GM12878 (cell line): ENCODE data around the gene IL36RN.

ENCODE experiments used
- BACH1 ChIP-seq: fragments of 450-650 bp; IDR thresholded peaks from 2 replicates; pipeline ENCODE4 v1.6.1; 2017; ENCODE audit warnings: mild to moderate bottlenecking, borderline replicate concordance
- BHLHE40 ChIP-seq, 2 experiments: fragments of 450-650 bp in 1 of 2; IDR thresholded peaks; 2 replicates each; pipeline ENCODE4 v1.6.1; 2011 to 2017; ENCODE audit warnings: low read depth in 2 of 2, borderline replicate concordance in 1 of 2, improper control_type of control experiment in 1 of 2, low read length in 1 of 2, mild to moderate bottlenecking in 1 of 2
- EZH2 ChIP-seq: IDR thresholded peaks from 2 replicates; pipeline ENCODE4 v1.6.1; 2012; ENCODE audit warnings: low read depth, mild to moderate bottlenecking, control low read depth, inconsistent platforms, low read length, borderline replicate concordance; ENCODE audit not compliant: control insufficient read depth
- NFXL1 ChIP-seq: fragments of 450-650 bp; IDR thresholded peaks from 2 replicates; pipeline ENCODE4 v1.6.1; 2017; ENCODE audit warnings: antibody characterized with exemption, mild to moderate bottlenecking, borderline replicate concordance
- POLR2A ChIP-seq: IDR thresholded peaks from 2 replicates; pipeline ENCODE4 v1.6.1; 2011; ENCODE audit warnings: low read depth, mild to moderate bottlenecking, low read length
- POLR2AphosphoS5 ChIP-seq: IDR thresholded peaks from 2 replicates; pipeline ENCODE4 v1.6.1; 2011; ENCODE audit warnings: mild to moderate bottlenecking, low read length, inconsistent platforms
- POU2F2 ChIP-seq: IDR thresholded peaks from 3 replicates; pipeline ENCODE4 v1.6.1; 2011; ENCODE audit warnings: low read depth, mild to moderate bottlenecking, low read length, borderline replicate concordance
- STAT3 ChIP-seq: IDR thresholded peaks from 2 replicates; pipeline ENCODE4 v1.6.1; 2011; ENCODE audit warnings: low read depth, low read length, improper control_type of control experiment
- TAF1 ChIP-seq: IDR thresholded peaks from 2 replicates; pipeline ENCODE4 v1.6.1; 2011; ENCODE audit warnings: mild to moderate bottlenecking, low read depth, low read length, borderline replicate concordance
- TF ChIP-seq, protein P1 (sequence below), 3 experiments: IDR thresholded peaks in 2 of 3; conservative IDR thresholded peaks in 1 of 3; 2 replicates each; pipeline ENCODE4 v1.5.1; 2011; ENCODE audit warnings: low read depth in 3 of 3, low read length in 3 of 3, mild to moderate bottlenecking in 3 of 3, control low read depth in 2 of 3, moderate library complexity in 2 of 3, inconsistent platforms in 1 of 3, mixed read lengths in 1 of 3; ENCODE audit not compliant: control insufficient read depth in 2 of 3, insufficient read depth in 1 of 3; ENCODE audit errors: extremely low read depth in 1 of 3
- TF ChIP-seq, protein P2 (sequence below): IDR thresholded peaks from 2 replicates; pipeline ENCODE4 v1.6.1; 2012; ENCODE audit warnings: low read depth, low read length, improper control_type of control experiment
- TF ChIP-seq, protein P3 (sequence below): IDR thresholded peaks from 2 replicates; pipeline ENCODE4 v1.6.1; 2012; ENCODE audit warnings: low read depth, low read length, improper control_type of control experiment
- TF ChIP-seq, protein P4 (sequence below): fragments of 450-650 bp; IDR thresholded peaks from 2 replicates; pipeline ENCODE4 v1.6.1; 2014; ENCODE audit warnings: mild to moderate bottlenecking

DNA sequence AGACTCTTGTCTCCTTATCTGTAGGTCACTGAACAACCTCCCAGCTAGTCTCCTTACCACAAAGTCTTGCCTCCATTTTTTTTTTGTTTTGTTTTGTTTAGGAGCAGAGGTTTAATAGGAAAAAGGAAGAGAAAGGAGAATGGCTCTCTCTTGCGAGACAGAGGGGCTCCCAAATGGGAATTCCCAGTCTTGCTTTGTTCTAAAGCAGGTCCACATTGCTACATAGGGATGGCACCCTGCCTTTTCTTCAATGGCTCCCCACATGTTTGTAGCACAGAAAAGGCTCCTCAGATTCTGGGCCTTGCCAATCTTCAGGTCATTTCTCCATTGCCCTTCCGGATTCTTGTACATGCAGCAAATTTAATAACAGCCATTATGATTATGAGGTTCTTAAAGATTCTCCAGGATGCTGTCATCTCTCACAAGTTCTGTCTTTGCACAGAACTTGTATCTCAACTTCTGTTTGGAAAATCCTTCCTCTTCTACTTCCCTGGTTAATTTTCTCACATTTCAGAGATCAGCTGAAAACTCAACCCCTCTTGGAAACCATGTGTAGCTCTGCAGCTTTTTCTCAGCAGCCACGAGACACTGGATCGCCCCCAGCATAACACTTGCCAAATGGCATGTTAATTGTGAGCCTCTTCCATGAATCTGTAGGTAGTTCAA is 32.4 kb downstream of the IL36RN start:
- TF ChIP-seq BHLHE40 (IDR thresholded peaks at IDR 0.05; ENCODE audit: borderline replicate concordance in 1 of 2, low read depth in 2 of 2, low read length in 1 of 2), result no peak
- TF ChIP-seq, protein P1, sequence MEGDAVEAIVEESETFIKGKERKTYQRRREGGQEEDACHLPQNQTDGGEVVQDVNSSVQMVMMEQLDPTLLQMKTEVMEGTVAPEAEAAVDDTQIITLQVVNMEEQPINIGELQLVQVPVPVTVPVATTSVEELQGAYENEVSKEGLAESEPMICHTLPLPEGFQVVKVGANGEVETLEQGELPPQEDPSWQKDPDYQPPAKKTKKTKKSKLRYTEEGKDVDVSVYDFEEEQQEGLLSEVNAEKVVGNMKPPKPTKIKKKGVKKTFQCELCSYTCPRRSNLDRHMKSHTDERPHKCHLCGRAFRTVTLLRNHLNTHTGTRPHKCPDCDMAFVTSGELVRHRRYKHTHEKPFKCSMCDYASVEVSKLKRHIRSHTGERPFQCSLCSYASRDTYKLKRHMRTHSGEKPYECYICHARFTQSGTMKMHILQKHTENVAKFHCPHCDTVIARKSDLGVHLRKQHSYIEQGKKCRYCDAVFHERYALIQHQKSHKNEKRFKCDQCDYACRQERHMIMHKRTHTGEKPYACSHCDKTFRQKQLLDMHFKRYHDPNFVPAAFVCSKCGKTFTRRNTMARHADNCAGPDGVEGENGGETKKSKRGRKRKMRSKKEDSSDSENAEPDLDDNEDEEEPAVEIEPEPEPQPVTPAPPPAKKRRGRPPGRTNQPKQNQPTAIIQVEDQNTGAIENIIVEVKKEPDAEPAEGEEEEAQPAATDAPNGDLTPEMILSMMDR (IDR thresholded peaks at IDR 0.05 in 2 of 3, conservative IDR thresholded peaks at IDR 0.05 in 1 of 3; ENCODE audit: control insufficient read depth in 2 of 3, extremely low read depth in 1 of 3, insufficient read depth in 1 of 3, low read depth in 3 of 3, low read length in 3 of 3), result no peak
- TF ChIP-seq POLR2A, result no peak
- TF ChIP-seq, protein P2, sequence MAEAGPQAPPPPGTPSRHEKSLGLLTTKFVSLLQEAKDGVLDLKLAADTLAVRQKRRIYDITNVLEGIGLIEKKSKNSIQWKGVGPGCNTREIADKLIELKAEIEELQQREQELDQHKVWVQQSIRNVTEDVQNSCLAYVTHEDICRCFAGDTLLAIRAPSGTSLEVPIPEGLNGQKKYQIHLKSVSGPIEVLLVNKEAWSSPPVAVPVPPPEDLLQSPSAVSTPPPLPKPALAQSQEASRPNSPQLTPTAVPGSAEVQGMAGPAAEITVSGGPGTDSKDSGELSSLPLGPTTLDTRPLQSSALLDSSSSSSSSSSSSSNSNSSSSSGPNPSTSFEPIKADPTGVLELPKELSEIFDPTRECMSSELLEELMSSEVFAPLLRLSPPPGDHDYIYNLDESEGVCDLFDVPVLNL, result no peak
- no peak for TF ChIP-seq TAF1
- TF ChIP-seq STAT3, result no peak
- no peak for TF ChIP-seq POLR2AphosphoS5
- TF ChIP-seq, protein P3, sequence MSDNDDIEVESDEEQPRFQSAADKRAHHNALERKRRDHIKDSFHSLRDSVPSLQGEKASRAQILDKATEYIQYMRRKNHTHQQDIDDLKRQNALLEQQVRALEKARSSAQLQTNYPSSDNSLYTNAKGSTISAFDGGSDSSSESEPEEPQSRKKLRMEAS, result no peak
- TF ChIP-seq EZH2, result no peak
- TF ChIP-seq POU2F2, result no peak
- TF ChIP-seq NFXL1, result no peak
- TF ChIP-seq BACH1, result no peak
- TF ChIP-seq, protein P4, sequence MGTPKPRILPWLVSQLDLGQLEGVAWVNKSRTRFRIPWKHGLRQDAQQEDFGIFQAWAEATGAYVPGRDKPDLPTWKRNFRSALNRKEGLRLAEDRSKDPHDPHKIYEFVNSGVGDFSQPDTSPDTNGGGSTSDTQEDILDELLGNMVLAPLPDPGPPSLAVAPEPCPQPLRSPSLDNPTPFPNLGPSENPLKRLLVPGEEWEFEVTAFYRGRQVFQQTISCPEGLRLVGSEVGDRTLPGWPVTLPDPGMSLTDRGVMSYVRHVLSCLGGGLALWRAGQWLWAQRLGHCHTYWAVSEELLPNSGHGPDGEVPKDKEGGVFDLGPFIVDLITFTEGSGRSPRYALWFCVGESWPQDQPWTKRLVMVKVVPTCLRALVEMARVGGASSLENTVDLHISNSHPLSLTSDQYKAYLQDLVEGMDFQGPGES, result no peak
